Liver (tissue), 9 donors: ENCODE results near the gene AP1M1. TPM values are rescaled to one million over a fixed set of nuclear protein-coding genes. Genes with fewer than 3 reads are reported as not detected.
"Not testable (repeated sequence)": the region's sequence is repeated elsewhere in the genome, so short reads cannot be mapped to it uniquely, and the experiment has no call there.

ENCODE experiments used
- DNase-seq: peaks from one replicate; pipeline ENCODE4 v3.0.0-alpha.2; 2017; ENCODE audit warnings: low spot score
- H3K27ac ChIP-seq, 2 donors: one replicate each; pipeline ENCODE4 v1.7.0; 2013; ENCODE audit warnings: inconsistent platforms in 2 of 2, low read length in 2 of 2, control low read depth in 1 of 2, low read depth in 1 of 2, mild to moderate bottlenecking in 1 of 2
- H3K27me3 ChIP-seq, 4 donors: one replicate each; pipeline versions ENCODE4 v1.6.1 to v1.7.0; 2013; ENCODE audit warnings: low read length in 3 of 4, inconsistent platforms in 1 of 4, mild to moderate bottlenecking in 1 of 4, moderate library complexity in 1 of 4; ENCODE audit not compliant: control insufficient read depth in 4 of 4, insufficient read depth in 4 of 4
- H3K36me3 ChIP-seq, 4 donors: one replicate each; pipeline versions ENCODE4 v1.6.1 to v1.7.0; 2013; ENCODE audit warnings: low read length in 3 of 4, mild to moderate bottlenecking in 3 of 4, low read depth in 1 of 4, moderate library complexity in 1 of 4; ENCODE audit not compliant: control insufficient read depth in 4 of 4, insufficient read depth in 3 of 4
- H3K4me1 ChIP-seq, 4 donors: one replicate each; pipeline versions ENCODE4 v1.6.1 to v1.7.0; 2013; ENCODE audit warnings: low read length in 3 of 4, mild to moderate bottlenecking in 3 of 4, moderate library complexity in 1 of 4; ENCODE audit not compliant: control insufficient read depth in 4 of 4, insufficient read depth in 4 of 4
- H3K4me3 ChIP-seq, 3 donors: one replicate each; pipeline versions ENCODE4 v1.6.1 to v1.7.0; 2013; ENCODE audit warnings: low read length in 3 of 3, control low read depth in 1 of 3, low read depth in 1 of 3, mild to moderate bottlenecking in 1 of 3
- H3K9ac ChIP-seq, 2 donors: one replicate each; pipeline ENCODE4 v1.7.0; 2013; ENCODE audit warnings: low read length in 2 of 2, mild to moderate bottlenecking in 2 of 2, moderate library complexity in 2 of 2, control low read depth in 1 of 2, low read depth in 1 of 2
- H3K9me3 ChIP-seq, 4 donors: one replicate each; pipeline versions ENCODE4 v1.6.1 to v1.7.0; 2013; ENCODE audit warnings: low read length in 3 of 4; ENCODE audit not compliant: control insufficient read depth in 4 of 4
- ATF3 ChIP-seq: IDR thresholded peaks from 2 replicates; pipeline ENCODE4 v1.6.1; 2016; ENCODE audit warnings: antibody characterized with exemption
- EGR1 ChIP-seq, 2 donors: IDR thresholded peaks; 2 replicates each; pipeline ENCODE4 v1.6.1; 2016 to 2018; ENCODE audit warnings: antibody characterized with exemption in 2 of 2, low read depth in 2 of 2
- FOXA1 ChIP-seq: IDR thresholded peaks from 2 replicates; pipeline ENCODE4 v1.6.1; 2016; ENCODE audit warnings: antibody characterized with exemption
- FOXA2 ChIP-seq: IDR thresholded peaks from 2 replicates; pipeline ENCODE4 v1.6.1; 2016; ENCODE audit warnings: antibody characterized with exemption
- GABPA ChIP-seq, 2 donors: IDR thresholded peaks in 1 of 2; conservative IDR thresholded peaks in 1 of 2; 2 replicates each; pipeline ENCODE4 v1.6.1; 2016; ENCODE audit warnings: antibody characterized with exemption in 2 of 2, mild to moderate bottlenecking in 1 of 2, moderate library complexity in 1 of 2
- HNF4A ChIP-seq, 2 donors: conservative IDR thresholded peaks; 2 replicates each; pipeline ENCODE4 v1.6.1; 2016; ENCODE audit warnings: antibody characterized with exemption in 2 of 2, mild to moderate bottlenecking in 2 of 2
- HNF4G ChIP-seq: IDR thresholded peaks from 2 replicates; pipeline ENCODE4 v1.6.1; 2016; ENCODE audit warnings: antibody characterized with exemption
- JUND ChIP-seq, 2 donors: IDR thresholded peaks; 2 replicates each; pipeline ENCODE4 v1.6.1; 2016; ENCODE audit warnings: antibody characterized with exemption in 2 of 2
- MAX ChIP-seq: IDR thresholded peaks from 2 replicates; pipeline ENCODE4 v1.6.1; 2016; ENCODE audit warnings: antibody characterized with exemption
- NR2F2 ChIP-seq: IDR thresholded peaks from 2 replicates; pipeline ENCODE4 v1.6.1; 2016; ENCODE audit warnings: antibody characterized with exemption
- RAD21 ChIP-seq, 2 donors: IDR thresholded peaks; 2 replicates each; pipeline ENCODE4 v1.6.1; 2016; ENCODE audit warnings: antibody characterized with exemption in 2 of 2, mild to moderate bottlenecking in 2 of 2
- RXRA ChIP-seq, 2 donors: IDR thresholded peaks; 2 replicates each; pipeline ENCODE4 v1.6.1; 2017 to 2018; ENCODE audit warnings: antibody characterized with exemption in 2 of 2, mild to moderate bottlenecking in 1 of 2
- SP1 ChIP-seq: IDR thresholded peaks from 2 replicates; pipeline ENCODE4 v1.6.1; 2018; ENCODE audit warnings: antibody characterized with exemption, mild to moderate bottlenecking
- TAF1 ChIP-seq: conservative IDR thresholded peaks from 2 replicates; pipeline ENCODE4 v1.6.1; 2016; ENCODE audit warnings: antibody characterized with exemption, mild to moderate bottlenecking
- YY1 ChIP-seq: IDR thresholded peaks from 2 replicates; pipeline ENCODE4 v1.6.1; 2016; ENCODE audit warnings: antibody characterized with exemption, mild to moderate bottlenecking
- ZBTB33 ChIP-seq: IDR thresholded peaks from 2 replicates; pipeline ENCODE4 v1.6.1; 2016; ENCODE audit warnings: antibody characterized with exemption
- WGBS: extraction: QIAGEN DNeasy Blood & Tissue Kit; methylation state at CpG from one replicate; pipeline ENCODE4 v1.1.7; 2013; 5-methylcytosine and 5-hydroxymethylcytosine counted together
- polyA plus RNA-seq, 2 donors: library from polyadenylated mRNA; stranded (reverse) in 1 of 2; unstranded in 1 of 2; fragments of 200-250 nt in 1 of 2; fragments of >200 nt in 1 of 2; fragmentation: Nextera tagmentation in 1 of 2; extraction: Ambion mirVana in 1 of 2; gene quantifications; one replicate each; pipeline versions ENCODE4 v1.2.1 to v1.2.3, GENCODE V29; 2013 to 2015
- total RNA-seq, 2 donors: library from RNA; depleted of rRNA; stranded (reverse); fragments of >200 nt; gene quantifications; one replicate each; pipeline ENCODE4 v1.2.3, GENCODE V29; 2014
- donor health status: healthy.
- donor health status: healthy.
- donor health status: healthy.
- donor health status: healthy.
- donor health status: healthy.

AP1M1 gene
- total and polyA plus RNA-seq, 4 donors = 25.4 to 62.2 (median 50.4) TPM

- H3K9me3 ChIP-seq, H3K36me3 ChIP-seq, H3K27ac ChIP-seq, H3K9ac ChIP-seq, H3K4me1 ChIP-seq, H3K4me3 ChIP-seq, H3K27me3 ChIP-seq, DNase-seq: not testable (repeated sequence)
- WGBS = 82% methylated on average over 5 of the region's 5 CpGs
Observed at GRCh38 chr19:16178866-16179265, 18.8 kb upstream of the AP1M1 start.

- TF ChIP-seq EGR1 (IDR thresholded peaks at IDR 0.05; ENCODE audit: low read depth in 2 of 2) (no peak), RXRA (IDR thresholded peaks at IDR 0.05) (no peak), GABPA (IDR thresholded peaks at IDR 0.05 in 1 of 2, conservative IDR thresholded peaks at IDR 0.05 in 1 of 2) (no peak), JUND (IDR thresholded peaks at IDR 0.05) (no peak), FOXA1 (no peak), YY1 (no peak), RAD21 (IDR thresholded peaks at IDR 0.05) (no peak), NR2F2 (no peak), FOXA2 (no peak), TAF1 (no peak), HNF4A (conservative IDR thresholded peaks at IDR 0.05) (no peak)
- H3K4me1 ChIP-seq = peaks cover 2 to 17% (median 9%) of the 10 kb centered on the region in 4 donors
- H3K9ac ChIP-seq = no peak overlapping the region
- H3K27me3 ChIP-seq = no peaks in the 10 kb centered on the region
- no peak for DNase-seq
- no peak overlapping the region for H3K4me3 ChIP-seq
- H3K36me3 ChIP-seq = no peaks in the 10 kb centered on the region
- no peaks in the 10 kb centered on the region for H3K9me3 ChIP-seq
- no peak overlapping the region for H3K27ac ChIP-seq
- 69% methylated on average over 4 of the region's 4 CpGs for WGBS
Observed at GRCh38 chr19:16180611-16181010, 17.1 kb upstream of the AP1M1 start.

GRCh38 chr19:16184665-16185122, 13.0 kb upstream of the AP1M1 start:
- H3K9ac ChIP-seq = peak overlapping the region in 1 of 2 donors; percentile 32
- H3K4me3 ChIP-seq = peak overlapping the region; percentile 50 to 75 (median 66)
- no peaks in the 10 kb centered on the region for H3K27me3 ChIP-seq
- H3K9me3 ChIP-seq = no peaks in the 10 kb centered on the region
- 41% methylated on average over 18 of the region's 18 CpGs for WGBS
- peak overlapping the region in 1 of 2 donors; percentile 58 for H3K27ac ChIP-seq
- H3K36me3 ChIP-seq = peaks cover under 1 to 9% (median 1%) of the 10 kb centered on the region in 4 donors
- H3K4me1 ChIP-seq = peaks cover 8 to 29% (median 21%) of the 10 kb centered on the region in 4 donors
- no peak for DNase-seq
- TF ChIP-seq YY1 (no peak), ZBTB33 (no peak), SP1 (no peak), HNF4A (conservative IDR thresholded peaks at IDR 0.05) (no peak), TAF1 (no peak), MAX (no peak), JUND (IDR thresholded peaks at IDR 0.05) (no peak), RAD21 (IDR thresholded peaks at IDR 0.05) (no peak), FOXA2 (no peak), ATF3 (no peak), EGR1 (IDR thresholded peaks at IDR 0.05; ENCODE audit: low read depth in 2 of 2) (no peak), HNF4G (no peak)
